SIG-M5 treated with dmso at 0.1 percent for 504 hours (cell line): ENCODE data around the gene PHYH.
"Not testable (repeated sequence)": the region's sequence is repeated elsewhere in the genome, so short reads cannot be mapped to it uniquely, and the experiment has no call there.

ENCODE experiments used
- DNase-seq: peaks from one replicate; lab custom pipeline; 2025; ENCODE audit not compliant: unreplicated experiment; lab: John Stamatoyannopoulos, UW

The PHYH gene

GRCh38 chr10:13276146-13276545 is 23.7 kb downstream of the PHYH start:
- not testable (repeated sequence) for DNase-seq

DNA sequence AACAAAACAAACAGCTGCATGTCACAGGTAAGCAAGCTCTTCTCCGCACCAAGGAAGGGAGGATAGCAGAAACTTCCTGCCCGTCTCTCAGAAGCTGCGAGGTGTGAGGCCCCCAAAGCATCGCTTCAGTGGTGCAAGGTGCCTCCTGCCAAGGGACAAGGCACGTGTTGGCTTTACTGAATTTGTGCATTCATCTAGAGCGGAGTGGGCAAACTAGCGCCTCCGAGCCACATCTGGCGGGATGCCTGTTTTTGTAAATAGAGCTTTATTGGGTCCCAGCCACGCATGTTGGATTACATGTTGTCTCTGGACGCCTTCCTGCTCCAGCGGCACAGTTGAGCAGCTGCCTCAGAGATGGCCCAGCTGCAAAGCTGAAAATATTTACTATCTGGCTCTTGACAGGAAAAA is 27.7 kb downstream of the PHYH start:
- no peak for DNase-seq

GRCh38 chr10:13271552-13272163 is 28.2 kb downstream of the PHYH start:
- DNase-seq = no peak

DNA sequence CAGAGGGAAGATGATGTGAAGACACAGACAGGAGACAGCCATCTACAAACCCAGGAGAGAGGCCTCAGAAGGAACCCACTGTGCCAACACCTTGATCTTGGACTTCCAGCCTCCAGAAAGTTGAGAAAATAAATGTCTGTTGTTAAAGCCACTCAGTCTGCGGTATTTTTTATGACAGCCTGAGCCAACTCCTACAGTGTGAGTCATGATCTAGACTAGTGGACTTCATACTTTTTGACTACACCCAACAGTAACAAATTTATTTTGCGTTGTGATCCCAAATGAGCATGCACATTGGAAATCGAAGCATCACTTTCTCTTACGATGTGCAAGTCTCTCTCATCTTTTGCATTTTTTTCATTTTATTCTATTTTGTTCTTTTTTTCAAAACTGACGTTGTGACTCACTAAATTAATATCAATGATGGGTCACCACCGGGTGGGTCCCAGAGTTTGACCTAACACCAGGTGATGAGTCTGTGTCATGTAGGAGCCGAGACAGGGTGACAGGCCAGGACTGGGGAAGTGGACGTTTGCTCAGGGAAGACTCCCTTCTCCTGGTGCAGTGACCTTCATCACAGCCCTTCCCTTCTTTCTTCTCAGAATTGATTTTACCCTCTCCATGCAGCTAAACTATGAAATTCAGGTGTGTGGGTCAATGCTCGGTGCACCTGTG is 28.9 kb downstream of the PHYH start:
- no peak for DNase-seq

DNA sequence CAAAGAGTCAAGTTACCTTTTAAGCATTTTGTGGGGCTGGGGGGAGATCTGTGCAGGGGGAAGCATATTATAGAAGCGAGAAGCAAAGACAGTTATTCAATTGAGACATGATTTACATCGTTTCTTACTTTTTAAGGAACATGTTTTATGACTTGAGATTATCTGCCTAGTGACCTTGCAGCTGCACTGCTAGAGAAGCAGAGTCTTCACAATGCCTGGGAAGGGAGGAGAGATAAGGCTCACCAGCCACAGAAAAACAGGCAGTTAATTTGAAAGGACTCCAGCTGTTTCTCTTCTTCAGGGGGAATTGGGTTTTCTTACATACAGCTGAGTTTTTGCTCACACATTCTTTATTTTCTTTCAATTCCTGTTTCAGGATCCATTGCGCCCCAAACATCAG is 31.0 kb downstream of the PHYH start:
- no peak for DNase-seq

GRCh38 chr10:13268310-13268709 is 31.6 kb downstream of the PHYH start:
- no peak for DNase-seq

DNA sequence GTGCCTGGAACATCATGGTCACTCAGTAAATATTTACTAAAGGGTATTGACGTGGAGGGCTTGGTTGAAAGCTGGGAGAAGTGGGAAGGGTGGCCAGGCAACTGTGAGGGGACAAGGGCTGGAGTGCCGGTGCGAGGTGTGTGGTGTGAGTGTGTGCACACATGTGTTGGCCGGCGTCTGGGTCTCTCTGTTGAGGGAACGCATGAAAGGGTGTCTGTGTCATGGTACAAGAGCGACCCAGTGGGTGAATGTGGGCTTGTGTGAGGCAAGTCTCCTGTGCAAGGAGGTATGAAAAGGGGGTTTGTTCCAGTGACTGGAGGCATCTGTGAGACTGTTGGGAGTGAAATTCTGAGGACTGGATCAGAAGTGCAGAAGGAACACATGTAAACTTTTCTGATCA is 36.3 kb downstream of the PHYH start:
- DNase-seq = no peak

GRCh38 chr10:13262433-13262832 is 37.4 kb downstream of the PHYH start:
- DNase-seq = no peak

DNA sequence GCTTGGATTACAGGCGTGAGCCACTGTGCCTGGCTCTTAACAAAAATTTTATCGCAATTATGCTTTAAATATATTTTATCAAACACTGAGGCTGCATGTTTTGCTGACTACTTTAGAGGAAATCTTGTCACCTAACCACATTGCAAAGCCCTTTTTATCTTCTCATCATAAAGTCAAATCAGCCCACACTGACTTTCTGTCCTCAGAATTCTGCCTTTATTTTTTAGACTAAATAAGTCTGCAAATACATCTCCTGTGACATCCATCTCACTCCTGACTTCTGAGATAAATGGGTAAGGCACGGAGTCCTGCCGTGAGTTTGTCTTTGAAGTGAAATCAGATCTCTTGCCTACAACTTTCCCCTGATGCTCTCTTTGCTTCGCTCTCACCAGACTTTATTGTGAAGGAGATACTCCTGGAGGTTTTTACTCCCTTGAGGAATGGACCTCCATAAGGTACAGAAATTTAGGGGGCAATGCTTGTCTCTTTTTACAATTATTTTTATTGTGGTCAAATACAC is 42.2 kb downstream of the PHYH start:
- no peak for DNase-seq

DNA sequence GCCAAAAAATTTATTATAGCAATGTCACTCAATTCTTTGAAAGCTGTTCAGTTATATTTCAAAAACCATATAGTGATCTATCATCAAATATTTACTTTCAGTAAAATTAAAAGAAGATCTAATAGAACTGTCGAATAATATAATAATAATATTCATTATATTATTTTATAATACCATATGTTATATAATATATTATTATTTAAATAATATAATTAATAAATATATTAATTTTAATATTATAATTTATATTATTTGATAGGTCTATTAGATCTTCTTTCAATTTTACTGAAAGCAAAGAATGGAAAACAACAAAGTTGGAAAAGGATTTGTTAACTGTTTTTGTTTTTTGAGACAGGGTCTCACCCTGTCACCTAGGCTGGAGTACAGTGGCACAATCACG is 43.2 kb downstream of the PHYH start:
- DNase-seq = no peak

DNA sequence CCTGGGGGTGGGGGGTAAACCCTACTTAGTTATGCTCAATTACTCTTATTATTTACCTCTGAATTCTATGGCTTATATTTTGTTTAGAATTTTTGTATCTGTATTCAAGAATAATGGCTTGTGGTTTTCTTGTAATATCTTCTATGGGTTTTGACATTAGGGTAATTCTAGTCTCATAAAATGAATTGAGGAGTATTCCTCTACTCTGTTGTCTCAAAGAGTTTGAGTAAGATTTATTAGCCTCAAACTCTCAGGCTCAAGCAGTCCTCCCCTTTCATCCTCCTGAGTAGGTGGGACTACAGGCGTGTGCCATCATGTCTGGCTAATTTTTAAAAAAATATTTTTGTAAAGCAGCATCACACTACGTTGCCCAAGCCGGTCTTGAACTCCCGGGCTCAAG is 46.1 kb downstream of the PHYH start:
- DNase-seq = no peak

GRCh38 chr10:13247784-13248183 is 52.1 kb downstream of the PHYH start:
- no peak for DNase-seq

DNA sequence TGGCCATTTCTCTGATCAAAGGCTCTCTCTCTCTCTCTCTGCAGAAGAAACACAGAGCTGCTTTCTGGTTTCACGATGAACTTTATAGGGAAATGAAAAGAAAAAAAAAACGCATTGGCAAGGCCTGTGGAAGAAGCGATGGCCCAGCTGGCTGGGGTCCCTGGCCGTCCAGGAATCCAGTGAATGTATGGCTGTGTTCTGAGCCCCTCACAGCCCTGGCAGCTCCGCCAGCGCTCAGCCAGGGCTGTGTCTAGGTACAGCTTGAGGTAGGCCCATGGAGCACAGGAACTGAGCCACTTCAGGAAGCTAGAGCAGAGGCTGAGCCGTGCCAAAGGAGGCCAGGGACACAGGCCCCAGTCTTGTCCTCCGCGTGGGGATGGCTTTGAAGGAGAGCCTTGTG is 52.6 kb downstream of the PHYH start:
- DNase-seq = no peak

DNA sequence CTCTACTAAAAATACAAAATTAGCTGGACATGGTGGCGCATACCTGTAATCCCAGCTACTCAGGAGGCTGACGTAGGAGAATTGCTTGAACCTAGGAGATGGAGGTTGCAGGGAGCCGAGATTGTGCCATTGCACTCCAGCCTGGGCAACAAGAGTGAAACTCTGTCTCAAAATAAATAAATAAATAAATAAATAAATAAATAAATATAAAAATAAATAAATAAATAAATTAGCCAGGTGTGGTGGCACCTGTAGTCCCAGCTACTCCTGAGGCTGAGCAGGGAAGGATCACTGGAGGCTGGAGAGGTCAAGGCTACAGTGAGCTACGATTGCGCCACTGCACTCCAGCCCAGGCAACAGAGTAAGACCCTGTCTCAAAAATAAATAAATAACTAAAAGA is 57.6 kb downstream of the PHYH start:
- not testable (repeated sequence) for DNase-seq

DNA sequence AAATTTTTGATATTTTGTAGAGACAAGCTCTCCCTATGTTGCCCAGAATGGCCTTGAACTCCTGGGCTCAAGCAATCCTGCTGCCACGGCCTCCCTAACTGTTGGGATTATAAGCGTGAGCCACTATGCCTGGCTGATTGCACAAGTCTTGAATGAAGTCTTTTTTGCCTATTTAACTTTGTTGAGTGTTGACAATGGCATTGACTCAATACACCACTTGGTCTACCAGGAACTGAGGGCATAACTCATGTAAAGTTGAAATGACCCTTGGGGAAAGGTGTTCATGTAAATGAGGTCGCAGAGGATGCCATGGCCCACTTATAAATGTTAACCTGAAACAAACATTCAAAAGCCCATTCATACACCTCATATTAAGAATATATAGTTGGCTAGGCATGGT is 58.3 kb downstream of the PHYH start:
- no peak for DNase-seq

DNA sequence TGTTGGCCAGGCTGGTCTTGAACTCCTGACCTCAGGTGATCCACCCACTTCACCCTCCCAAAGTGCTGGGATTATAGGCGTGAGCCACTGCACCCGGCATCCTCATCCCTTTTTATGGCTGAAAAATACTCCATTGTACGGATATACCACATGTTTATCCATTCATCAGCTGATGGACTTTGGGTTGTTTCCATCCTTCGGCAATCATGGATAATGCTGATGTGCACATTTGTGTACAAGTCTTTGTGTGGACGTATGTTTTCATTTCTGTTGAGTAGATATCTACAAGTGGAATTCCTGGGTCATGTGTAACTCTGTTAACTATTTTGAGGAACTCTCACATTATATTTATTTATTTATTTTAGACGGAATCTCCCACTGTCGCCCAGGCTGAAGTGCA is 59.9 kb downstream of the PHYH start:
- DNase-seq = no peak

GRCh38 chr10:13238271-13239077 is 61.4 kb downstream of the PHYH start:
- DNase-seq = no peak

DNA sequence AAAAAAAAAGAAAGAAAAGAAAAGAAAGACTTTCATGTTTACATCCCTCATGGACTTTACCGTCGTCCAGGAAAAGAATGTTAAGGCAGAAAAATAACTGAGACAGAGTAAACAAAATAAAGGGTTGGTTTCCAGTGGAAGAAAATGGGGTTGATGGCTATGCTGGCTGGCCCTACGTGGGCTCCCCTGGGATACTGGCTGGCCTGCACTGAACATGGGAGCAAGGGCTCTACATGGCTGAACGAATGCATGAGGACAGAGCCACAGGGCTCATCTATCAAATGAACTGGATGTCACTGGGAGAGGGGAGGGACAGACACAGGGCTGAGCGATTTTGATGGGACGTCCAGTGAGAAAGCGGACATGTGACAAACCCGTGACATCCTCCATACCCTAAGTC is 63.2 kb downstream of the PHYH start:
- DNase-seq = no peak

DNA sequence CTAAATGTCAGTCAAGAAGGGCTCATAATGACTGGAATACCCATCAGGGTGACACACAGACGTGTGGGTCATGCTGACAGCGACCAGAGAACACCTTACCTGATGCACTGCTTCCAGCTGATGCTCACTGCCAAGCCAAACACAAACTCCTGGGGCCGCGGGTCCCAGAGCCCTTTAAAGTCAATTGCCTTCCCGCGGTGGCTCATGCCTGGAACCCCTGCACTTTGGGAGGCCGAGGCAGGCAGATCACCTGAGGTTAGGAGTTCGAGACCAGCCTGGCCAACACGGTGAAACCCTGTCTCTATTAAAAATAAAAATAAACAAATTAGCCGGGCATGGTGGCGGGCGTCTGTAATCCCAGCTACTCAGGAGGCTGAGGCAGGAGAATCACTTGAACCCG is 65.1 kb downstream of the PHYH start:
- DNase-seq = not testable (repeated sequence)

- DNase-seq = no peak
Observed at GRCh38 chr10:13234172-13234571, 65.7 kb downstream of the PHYH start, which contains the start of gene UCMA. UCMA (minus strand) TSS chr10:13234374; CDS start chr10:13234258, 116 bp downstream.

GRCh38 chr10:13233358-13233757 is 66.5 kb downstream of the PHYH start:
- DNase-seq = no peak

GRCh38 chr10:13231808-13232207 is 68.1 kb downstream of the PHYH start:
- no peak for DNase-seq
